Measurements from ENCODE around the gene OR51G2.

OR51G2 gene

DNA sequence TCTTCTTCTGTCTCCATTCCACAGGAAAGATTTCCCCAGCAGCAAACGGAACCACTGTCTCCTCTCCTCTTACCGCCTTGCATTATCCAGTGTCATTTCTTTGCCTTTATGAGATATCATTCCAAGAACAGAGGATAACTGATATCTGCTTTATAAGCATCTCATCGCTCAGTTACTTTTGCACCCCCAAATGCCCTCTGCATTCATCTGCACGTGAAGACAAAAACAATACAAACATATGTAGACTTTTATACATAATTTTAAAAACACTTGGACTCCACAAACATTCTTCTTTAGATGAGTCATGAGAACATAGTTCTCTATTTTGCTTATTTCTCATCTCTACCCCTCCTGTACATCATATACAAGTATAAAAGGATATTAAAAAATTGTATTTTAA is 38.0 kb downstream of the OR51G2 start:
- Histone ChIP-seq H3K4me1 (ENCODE audit: control insufficient read depth in 5 of 5, insufficient read depth in 5 of 5, low read length in 5 of 5) (no peaks in the 10 kb centered on the region), H3K4me3 (ENCODE audit: low read depth in 1 of 5, low read length in 5 of 5) (no peak overlapping the region), H3K27me3 (ENCODE audit: control insufficient read depth in 5 of 5, insufficient read depth in 4 of 5, low read length in 5 of 5) (no peaks in the 10 kb centered on the region), H3K9ac (ENCODE audit: low read length in 5 of 5) (no peak overlapping the region), H3K36me3 (ENCODE audit: control insufficient read depth in 5 of 5, insufficient read depth in 5 of 5, low read length in 5 of 5) (no peaks in the 10 kb centered on the region), H3K9me3 (ENCODE audit: control insufficient read depth in 5 of 5, low read length in 5 of 5) (no peaks in the 10 kb centered on the region), H3K27ac (ENCODE audit: low read depth, low read length) (no peak overlapping the region)

DNA sequence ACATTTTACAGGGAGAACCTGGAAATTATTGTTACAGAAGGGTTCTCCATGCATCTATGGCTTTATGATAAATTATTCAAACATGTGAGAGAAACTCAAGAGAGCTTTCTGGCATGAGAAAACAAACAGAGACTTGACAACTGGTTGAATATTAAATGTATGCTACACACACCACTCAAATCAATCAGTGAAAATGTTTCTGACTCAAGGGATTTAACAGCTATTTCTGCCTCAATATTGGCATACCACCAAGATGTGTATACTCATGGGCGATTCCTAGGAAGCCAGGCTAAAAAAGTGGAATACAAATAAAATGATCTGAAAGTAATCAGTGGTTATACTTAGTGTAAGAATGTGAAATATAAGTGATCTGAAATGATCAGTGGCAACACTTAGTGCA is 53.3 kb downstream of the OR51G2 start:
- no peaks in the 10 kb centered on the region for H3K27me3 ChIP-seq (ENCODE audit: control insufficient read depth in 5 of 5, insufficient read depth in 4 of 5, low read length in 5 of 5)
- H3K9ac ChIP-seq (ENCODE audit: low read length in 5 of 5) = no peak overlapping the region
- no peaks in the 10 kb centered on the region for H3K4me1 ChIP-seq (ENCODE audit: control insufficient read depth in 5 of 5, insufficient read depth in 5 of 5, low read length in 5 of 5)
- H3K36me3 ChIP-seq (ENCODE audit: control insufficient read depth in 5 of 5, insufficient read depth in 5 of 5, low read length in 5 of 5) = no peaks in the 10 kb centered on the region
- peaks cover 0 to 4% (median 0%) of the 10 kb centered on the region in 5 donors for H3K9me3 ChIP-seq (ENCODE audit: control insufficient read depth in 5 of 5, low read length in 5 of 5)
- H3K4me3 ChIP-seq (ENCODE audit: low read depth in 1 of 5, low read length in 5 of 5) = no peak overlapping the region
- no peak overlapping the region for H3K27ac ChIP-seq (ENCODE audit: low read depth, low read length)

- H3K9ac ChIP-seq (ENCODE audit: low read length in 5 of 5) = no peak overlapping the region
- no peaks in the 10 kb centered on the region for H3K4me1 ChIP-seq (ENCODE audit: control insufficient read depth in 5 of 5, insufficient read depth in 5 of 5, low read length in 5 of 5)
- no peaks in the 10 kb centered on the region for H3K27me3 ChIP-seq (ENCODE audit: control insufficient read depth in 5 of 5, insufficient read depth in 4 of 5, low read length in 5 of 5)
- H3K9me3 ChIP-seq (ENCODE audit: control insufficient read depth in 5 of 5, low read length in 5 of 5) = peaks cover 0 to 4% (median 0%) of the 10 kb centered on the region in 5 donors
- H3K36me3 ChIP-seq (ENCODE audit: control insufficient read depth in 5 of 5, insufficient read depth in 5 of 5, low read length in 5 of 5) = no peaks in the 10 kb centered on the region
- H3K4me3 ChIP-seq (ENCODE audit: low read depth in 1 of 5, low read length in 5 of 5) = no peak overlapping the region
- H3K27ac ChIP-seq (ENCODE audit: low read depth, low read length) = no peak overlapping the region
Observed at GRCh38 chr11:4863876-4864275, 55.3 kb downstream of the OR51G2 start.

Measured in subcutaneous abdominal adipose tissue (tissue), 5 donors.